ENCODE measurements around the gene PCDHA1. TPM values are rescaled to one million over a fixed set of nuclear protein-coding genes. Genes with fewer than 3 reads are reported as not detected.
"Not testable (repeated sequence)": the region's sequence is repeated elsewhere in the genome, so short reads cannot be mapped to it uniquely, and the experiment has no call there.

The PCDHA1 gene
- total RNA-seq, 3 donors from 2014 or later: 0.32 TPM; not detected in 2

DNA sequence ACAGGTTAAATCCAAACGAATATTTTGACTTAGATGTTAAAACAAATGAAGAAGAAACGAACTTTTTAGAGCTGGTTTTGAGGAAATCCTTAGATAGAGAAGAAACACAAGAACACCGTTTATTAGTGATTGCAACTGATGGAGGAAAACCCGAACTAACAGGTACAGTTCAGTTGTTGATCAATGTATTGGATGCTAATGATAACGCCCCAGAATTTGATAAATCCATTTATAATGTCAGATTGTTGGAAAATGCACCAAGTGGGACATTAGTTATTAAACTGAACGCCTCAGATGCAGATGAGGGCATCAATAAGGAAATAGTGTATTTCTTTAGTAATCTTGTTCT lies 36.3 kb downstream of the PCDHA1 start:
- ATAC-seq: no peak
- Histone ChIP-seq H3K36me3 (ENCODE audit: low read depth) (no peaks in the 10 kb centered on the region), H3K4me3 (no peak overlapping the region), H3K4me1 (ENCODE audit: low read depth) (no peaks in the 10 kb centered on the region), H3K9me3 (peaks cover 29% of the 10 kb centered on the region)
- no peak for DNase-seq
- TF ChIP-seq, protein P1, sequence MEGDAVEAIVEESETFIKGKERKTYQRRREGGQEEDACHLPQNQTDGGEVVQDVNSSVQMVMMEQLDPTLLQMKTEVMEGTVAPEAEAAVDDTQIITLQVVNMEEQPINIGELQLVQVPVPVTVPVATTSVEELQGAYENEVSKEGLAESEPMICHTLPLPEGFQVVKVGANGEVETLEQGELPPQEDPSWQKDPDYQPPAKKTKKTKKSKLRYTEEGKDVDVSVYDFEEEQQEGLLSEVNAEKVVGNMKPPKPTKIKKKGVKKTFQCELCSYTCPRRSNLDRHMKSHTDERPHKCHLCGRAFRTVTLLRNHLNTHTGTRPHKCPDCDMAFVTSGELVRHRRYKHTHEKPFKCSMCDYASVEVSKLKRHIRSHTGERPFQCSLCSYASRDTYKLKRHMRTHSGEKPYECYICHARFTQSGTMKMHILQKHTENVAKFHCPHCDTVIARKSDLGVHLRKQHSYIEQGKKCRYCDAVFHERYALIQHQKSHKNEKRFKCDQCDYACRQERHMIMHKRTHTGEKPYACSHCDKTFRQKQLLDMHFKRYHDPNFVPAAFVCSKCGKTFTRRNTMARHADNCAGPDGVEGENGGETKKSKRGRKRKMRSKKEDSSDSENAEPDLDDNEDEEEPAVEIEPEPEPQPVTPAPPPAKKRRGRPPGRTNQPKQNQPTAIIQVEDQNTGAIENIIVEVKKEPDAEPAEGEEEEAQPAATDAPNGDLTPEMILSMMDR (IDR thresholded peaks at IDR 0.05): no peak
- intact Hi-C loops (cut with DNase I, micrococcal nuclease): no loop called here

DNA sequence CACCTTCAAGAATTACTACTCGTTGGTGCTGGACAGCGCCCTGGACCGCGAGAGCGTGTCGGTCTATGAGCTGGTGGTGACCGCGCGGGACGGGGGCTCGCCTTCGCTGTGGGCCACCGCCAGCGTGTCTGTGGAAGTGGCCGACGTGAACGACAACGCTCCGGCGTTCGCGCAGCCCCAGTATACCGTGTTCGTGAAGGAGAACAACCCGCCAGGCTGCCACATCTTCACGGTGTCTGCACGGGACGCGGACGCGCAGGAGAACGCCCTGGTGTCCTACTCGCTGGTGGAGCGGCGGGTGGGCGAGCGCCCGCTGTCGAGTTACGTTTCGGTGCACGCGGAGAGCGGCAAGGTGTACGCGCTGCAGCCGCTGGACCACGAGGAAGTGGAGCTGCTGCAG lies 37.0 kb downstream of the PCDHA1 start:
- H3K4me1 ChIP-seq (ENCODE audit: low read depth); H3K36me3 ChIP-seq (ENCODE audit: low read depth); ATAC-seq; intact Hi-C loops (cut with DNase I, micrococcal nuclease); H3K4me3 ChIP-seq: not testable (repeated sequence)
- DNase-seq: peak in 1 of 3 donors; percentile 36
- peaks cover 35% of the 10 kb centered on the region for H3K9me3 ChIP-seq

DNA sequence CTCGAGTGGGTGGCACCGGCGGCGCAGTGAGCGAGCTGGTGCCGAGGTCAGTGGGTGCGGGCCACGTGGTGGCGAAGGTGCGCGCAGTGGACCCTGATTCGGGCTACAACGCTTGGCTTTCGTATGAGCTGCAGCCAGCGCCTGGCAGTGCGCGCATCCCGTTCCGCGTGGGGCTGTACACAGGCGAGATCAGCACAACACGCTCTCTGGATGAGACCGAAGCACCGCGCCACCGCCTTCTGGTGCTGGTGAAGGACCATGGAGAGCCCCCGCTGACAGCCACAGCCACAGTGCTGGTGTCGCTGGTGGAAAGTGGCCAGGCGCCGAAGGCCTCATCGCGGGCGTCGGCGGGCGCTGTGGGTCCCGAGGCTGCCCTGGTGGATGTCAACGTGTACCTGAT lies 37.5 kb downstream of the PCDHA1 start:
- intact Hi-C loops (cut with DNase I, micrococcal nuclease): no loop called here
- H3K4me1 ChIP-seq (ENCODE audit: low read depth): no peaks in the 10 kb centered on the region
- H3K9me3 ChIP-seq: peaks cover 40% of the 10 kb centered on the region
- ATAC-seq (no peak), DNase-seq (peak in 1 of 3 donors; percentile 44)
- H3K36me3 ChIP-seq (ENCODE audit: low read depth): no peaks in the 10 kb centered on the region
- TF ChIP-seq, protein P1 (IDR thresholded peaks at IDR 0.05): no peak
- H3K4me3 ChIP-seq: no peak overlapping the region

DNA sequence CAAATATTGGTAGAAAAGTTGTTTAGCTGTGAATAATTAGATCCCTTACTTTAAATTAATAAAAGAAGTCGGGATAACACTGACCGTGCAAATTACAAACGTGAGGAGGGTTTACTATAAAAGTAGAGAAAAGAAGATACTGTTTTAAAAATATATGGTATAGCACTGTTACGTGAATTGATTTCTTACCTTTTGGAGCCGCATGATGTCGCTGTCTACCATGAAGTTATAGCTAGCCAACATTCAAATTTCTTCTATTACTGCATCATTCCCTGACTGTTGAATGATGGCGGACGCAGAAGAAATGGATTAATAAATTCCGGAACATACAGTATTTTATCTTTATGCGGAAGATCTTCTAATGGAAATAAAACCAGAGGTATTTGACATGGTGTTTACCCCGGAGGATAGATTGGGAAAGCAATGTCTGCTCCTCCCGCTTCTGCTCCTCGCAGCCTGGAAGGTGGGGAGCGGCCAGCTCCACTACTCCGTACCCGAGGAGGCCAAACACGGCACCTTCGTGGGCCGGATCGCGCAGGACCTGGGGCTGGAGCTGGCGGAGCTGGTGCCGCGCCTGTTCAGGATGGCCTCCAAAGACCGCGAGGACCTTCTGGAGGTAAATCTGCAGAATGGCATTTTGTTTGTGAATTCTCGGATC lies 41.9 kb downstream of the PCDHA1 start, which contains the start of gene PCDHA6:
Gene PCDHA6 (plus strand): TSS at position 257 of the 658 bp plus-strand sequence. CDS start 132 bp downstream, at position 389.
- Histone ChIP-seq H3K4me1 (ENCODE audit: low read depth) (no peaks in the 10 kb centered on the region), H3K36me3 (ENCODE audit: low read depth) (no peaks in the 10 kb centered on the region), H3K4me3 (no peak within 1 kb of the TSS), H3K9me3 (peaks cover 44% of the 10 kb centered on the region)
- ATAC-seq: no peak
- TF ChIP-seq, protein P1 (IDR thresholded peaks at IDR 0.05): no peak
- intact Hi-C loops (cut with DNase I, micrococcal nuclease): no loop called here
- DNase-seq: no peak

DNA sequence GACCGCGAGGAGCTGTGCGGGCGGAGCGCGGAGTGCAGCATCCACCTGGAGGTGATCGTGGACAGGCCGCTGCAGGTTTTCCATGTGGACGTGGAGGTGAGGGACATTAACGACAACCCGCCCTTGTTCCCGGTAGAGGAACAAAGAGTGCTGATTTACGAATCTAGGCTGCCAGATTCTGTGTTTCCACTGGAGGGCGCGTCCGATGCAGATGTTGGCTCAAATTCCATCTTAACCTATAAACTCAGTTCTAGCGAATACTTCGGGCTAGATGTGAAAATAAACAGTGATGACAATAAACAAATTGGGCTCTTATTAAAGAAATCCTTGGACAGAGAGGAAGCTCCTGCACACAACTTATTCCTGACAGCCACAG lies 42.4 kb downstream of the PCDHA1 start:
- H3K4me3 ChIP-seq: no peak overlapping the region
- TF ChIP-seq, protein P1 (IDR thresholded peaks at IDR 0.05): no peak
- intact Hi-C loops (cut with DNase I, micrococcal nuclease): no loop called here
- H3K36me3 ChIP-seq (ENCODE audit: low read depth): no peaks in the 10 kb centered on the region
- ATAC-seq (no peak), DNase-seq (no peak)
- peaks cover 39% of the 10 kb centered on the region for H3K9me3 ChIP-seq
- H3K4me1 ChIP-seq (ENCODE audit: low read depth): no peaks in the 10 kb centered on the region

DNA sequence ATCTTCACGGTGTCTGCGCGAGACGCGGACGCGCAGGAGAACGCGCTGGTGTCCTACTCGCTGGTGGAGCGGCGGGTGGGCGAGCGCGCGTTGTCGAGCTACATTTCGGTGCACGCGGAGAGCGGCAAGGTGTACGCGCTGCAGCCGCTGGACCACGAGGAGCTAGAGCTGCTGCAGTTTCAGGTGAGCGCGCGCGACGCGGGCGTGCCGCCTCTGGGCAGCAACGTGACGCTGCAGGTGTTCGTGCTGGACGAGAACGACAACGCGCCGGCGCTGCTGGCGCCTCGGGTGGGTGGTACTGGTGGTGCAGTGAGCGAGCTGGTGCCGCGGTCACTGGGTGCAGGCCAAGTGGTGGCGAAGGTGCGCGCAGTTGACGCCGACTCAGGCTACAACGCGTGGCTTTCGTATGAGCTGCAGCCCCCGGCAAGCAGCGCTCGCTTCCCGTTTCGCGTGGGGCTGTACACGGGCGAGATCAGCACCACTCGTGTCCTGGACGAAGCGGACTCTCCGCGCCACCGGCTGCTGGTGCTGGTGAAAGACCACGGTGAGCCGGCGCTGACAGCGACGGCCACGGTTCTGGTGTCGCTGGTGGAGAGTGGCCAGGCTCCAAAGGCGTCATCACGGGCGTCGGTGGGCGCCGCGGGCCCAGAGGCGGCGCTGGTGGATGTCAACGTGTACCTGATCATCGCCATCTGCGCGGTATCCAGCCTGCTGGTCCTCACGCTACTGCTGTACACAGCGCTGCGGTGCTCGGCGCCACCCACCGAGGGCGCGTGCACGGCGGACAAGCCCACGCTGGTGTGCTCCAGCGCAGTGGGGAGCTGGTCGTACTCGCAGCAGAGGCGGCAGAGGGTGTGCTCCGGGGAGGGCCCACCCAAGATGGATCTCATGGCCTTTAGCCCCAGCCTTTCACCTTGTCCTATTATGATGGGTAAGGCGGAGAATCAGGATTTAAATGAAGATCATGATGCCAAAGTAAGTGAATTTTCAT lies 43.9 kb downstream of the PCDHA1 start:
- intact Hi-C loops (cut with DNase I, micrococcal nuclease); H3K4me3 ChIP-seq; H3K36me3 ChIP-seq (ENCODE audit: low read depth); H3K4me1 ChIP-seq (ENCODE audit: low read depth); DNase-seq; ATAC-seq: not testable (repeated sequence)
- H3K9me3 ChIP-seq: peaks cover 43% of the 10 kb centered on the region
